RWPE2 (cell line): ENCODE results near the gene CXCL5.
"Not testable (repeated sequence)": the region's sequence is repeated elsewhere in the genome, so short reads cannot be mapped to it uniquely, and the experiment has no call there.

Source experiments
- ATAC-seq: fragments of 200-7000 bp; cut with Tn5 transposase; 3 replicates; pipeline ENCODE4 v1.9.1; 2021; ENCODE audit warnings: low read depth
- DNase-seq: peaks from one replicate; pipeline ENCODE4 v3.0.0-alpha.2; 2020; ENCODE audit warnings: low spot score
- H3K27ac ChIP-seq: fragments of 450-650 bp; 2 replicates; pipeline ENCODE4 v1.5.1; 2017; ENCODE audit warnings: mild to moderate bottlenecking; ENCODE audit not compliant: poor library complexity, severe bottlenecking
- H3K27me3 ChIP-seq: fragments of 250-450 bp; sonication (Bioruptor Pico); 2 replicates; pipeline ENCODE4 v1.5.1; 2021; ENCODE audit warnings: mild to moderate bottlenecking, moderate library complexity; ENCODE audit not compliant: insufficient read depth, poor library complexity, severe bottlenecking
- H3K36me3 ChIP-seq: fragments of 250-450 bp; sonication (Bioruptor Pico); 2 replicates; pipeline ENCODE4 v1.5.1; 2020; ENCODE audit warnings: low read depth, mild to moderate bottlenecking, moderate library complexity
- H3K4me1 ChIP-seq: fragments of 250-450 bp; sonication (Bioruptor Pico); 2 replicates; pipeline ENCODE4 v1.5.1; 2021; ENCODE audit warnings: mild to moderate bottlenecking, moderate library complexity; ENCODE audit not compliant: insufficient read depth, poor library complexity, severe bottlenecking
- H3K4me3 ChIP-seq: fragments of 250-450 bp; sonication (Bioruptor Pico); 2 replicates; pipeline ENCODE4 v1.5.1; 2021; ENCODE audit warnings: mild to moderate bottlenecking, moderate library complexity; ENCODE audit not compliant: severe bottlenecking
- H3K9me3 ChIP-seq: fragments of 250-450 bp; sonication (Bioruptor Pico); 2 replicates; pipeline ENCODE4 v1.5.1; 2021; ENCODE audit warnings: mild to moderate bottlenecking, moderate library complexity; ENCODE audit not compliant: severe bottlenecking
- TF ChIP-seq, protein P1 (sequence below): fragments of 450-650 bp; IDR thresholded peaks from one replicate; pipeline ENCODE4 v1.5.1; 2017; ENCODE audit warnings: mild to moderate bottlenecking, moderate library complexity; ENCODE audit not compliant: poor library complexity, severe bottlenecking

The CXCL5 gene

GRCh38 chr4:73970011-73970410 lies 28.5 kb downstream of the CXCL5 start:
- H3K27me3 ChIP-seq, result no peaks in the 10 kb centered on the region
- TF ChIP-seq, protein P1, sequence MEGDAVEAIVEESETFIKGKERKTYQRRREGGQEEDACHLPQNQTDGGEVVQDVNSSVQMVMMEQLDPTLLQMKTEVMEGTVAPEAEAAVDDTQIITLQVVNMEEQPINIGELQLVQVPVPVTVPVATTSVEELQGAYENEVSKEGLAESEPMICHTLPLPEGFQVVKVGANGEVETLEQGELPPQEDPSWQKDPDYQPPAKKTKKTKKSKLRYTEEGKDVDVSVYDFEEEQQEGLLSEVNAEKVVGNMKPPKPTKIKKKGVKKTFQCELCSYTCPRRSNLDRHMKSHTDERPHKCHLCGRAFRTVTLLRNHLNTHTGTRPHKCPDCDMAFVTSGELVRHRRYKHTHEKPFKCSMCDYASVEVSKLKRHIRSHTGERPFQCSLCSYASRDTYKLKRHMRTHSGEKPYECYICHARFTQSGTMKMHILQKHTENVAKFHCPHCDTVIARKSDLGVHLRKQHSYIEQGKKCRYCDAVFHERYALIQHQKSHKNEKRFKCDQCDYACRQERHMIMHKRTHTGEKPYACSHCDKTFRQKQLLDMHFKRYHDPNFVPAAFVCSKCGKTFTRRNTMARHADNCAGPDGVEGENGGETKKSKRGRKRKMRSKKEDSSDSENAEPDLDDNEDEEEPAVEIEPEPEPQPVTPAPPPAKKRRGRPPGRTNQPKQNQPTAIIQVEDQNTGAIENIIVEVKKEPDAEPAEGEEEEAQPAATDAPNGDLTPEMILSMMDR, result no peak
- no peaks in the 10 kb centered on the region for H3K4me1 ChIP-seq
- peaks cover 9% of the 10 kb centered on the region for H3K9me3 ChIP-seq
- no peak overlapping the region for H3K4me3 ChIP-seq
- H3K36me3 ChIP-seq, result no peaks in the 10 kb centered on the region
- no peak for DNase-seq
- no peak overlapping the region for H3K27ac ChIP-seq
- ATAC-seq, result no peak

- H3K36me3 ChIP-seq, result no peaks in the 10 kb centered on the region
- no peak for DNase-seq
- peaks cover 3% of the 10 kb centered on the region for H3K9me3 ChIP-seq
- no peak for ATAC-seq
- H3K27me3 ChIP-seq, result no peaks in the 10 kb centered on the region
- no peak overlapping the region for H3K4me3 ChIP-seq
- TF ChIP-seq, protein P1, result no peak
- H3K27ac ChIP-seq, result no peak overlapping the region
- no peaks in the 10 kb centered on the region for H3K4me1 ChIP-seq
Observed at GRCh38 chr4:73967866-73968265, 30.6 kb downstream of the CXCL5 start.

DNA sequence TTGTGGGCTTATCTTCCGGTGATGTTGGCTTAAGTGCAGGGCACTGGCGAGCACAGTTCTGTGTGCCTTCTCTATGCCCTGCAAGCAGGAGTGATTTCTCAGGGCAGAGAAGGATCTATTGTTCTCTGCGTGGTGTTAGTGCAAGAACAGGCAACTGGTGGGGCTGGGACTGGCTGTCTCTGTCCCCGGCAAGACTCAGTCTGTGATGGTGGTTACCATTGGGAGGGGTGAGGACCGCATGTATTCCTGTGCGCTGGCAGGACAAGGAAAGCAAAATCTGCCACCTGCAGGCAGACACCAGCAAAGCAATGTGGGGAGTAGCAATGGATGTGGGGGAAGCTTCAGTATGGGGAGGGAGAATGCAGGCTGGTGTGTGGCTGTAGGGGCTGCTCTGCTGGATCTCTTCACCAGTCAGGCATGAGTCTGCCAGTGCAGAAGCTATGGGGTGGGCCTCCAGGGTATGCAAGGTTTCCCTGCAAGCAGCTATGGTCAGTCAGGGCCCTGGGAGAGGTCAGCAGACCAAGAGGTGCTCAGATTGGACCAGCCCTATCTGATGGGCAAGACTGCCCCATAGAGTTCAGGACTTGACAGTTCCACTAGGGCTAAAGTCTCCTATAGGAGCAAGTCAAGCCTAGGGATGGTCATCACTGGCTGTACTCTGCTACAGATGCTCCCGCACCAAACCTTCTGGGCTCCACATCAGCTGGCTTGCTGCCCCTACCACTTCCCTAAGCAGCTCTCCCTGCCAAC lies 33.4 kb downstream of the CXCL5 start:
- Histone ChIP-seq H3K27me3 (no peaks in the 10 kb centered on the region), H3K9me3 (peaks cover 6% of the 10 kb centered on the region), H3K4me3 (no peak overlapping the region), H3K27ac (no peak overlapping the region), H3K36me3 (no peaks in the 10 kb centered on the region), H3K4me1 (no peaks in the 10 kb centered on the region)
- DNase-seq (no peak), ATAC-seq (no peak)
- TF ChIP-seq, protein P1, result no peak

GRCh38 chr4:73962724-73963123 lies 35.8 kb downstream of the CXCL5 start:
- H3K36me3 ChIP-seq, result no peaks in the 10 kb centered on the region
- no peak for DNase-seq
- TF ChIP-seq, protein P1, result no peak
- H3K4me3 ChIP-seq, result no peak overlapping the region
- H3K4me1 ChIP-seq, result no peaks in the 10 kb centered on the region
- no peak overlapping the region for H3K27ac ChIP-seq
- no peaks in the 10 kb centered on the region for H3K27me3 ChIP-seq
- ATAC-seq, result no peak
- H3K9me3 ChIP-seq, result peaks cover 6% of the 10 kb centered on the region

DNA sequence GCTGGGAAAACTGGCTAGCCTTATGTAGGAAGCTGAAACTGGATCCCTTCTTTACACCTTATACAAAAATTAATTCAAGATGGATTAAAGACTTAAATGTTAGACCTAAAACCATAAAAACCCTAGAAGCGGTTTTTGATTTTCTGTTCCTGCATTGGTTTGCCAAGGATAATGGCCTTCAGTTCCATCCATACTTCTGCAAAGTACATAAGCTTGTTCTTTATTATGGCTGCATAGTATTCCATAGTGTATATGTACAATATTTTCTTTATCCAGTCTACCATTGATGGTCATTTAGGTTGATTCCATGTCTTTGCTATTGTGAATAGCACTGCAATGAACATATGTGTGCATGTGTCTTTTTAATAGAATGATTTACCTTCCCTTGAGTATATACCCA lies 39.4 kb downstream of the CXCL5 start:
- ATAC-seq, H3K27ac ChIP-seq, H3K9me3 ChIP-seq, H3K36me3 ChIP-seq, H3K4me1 ChIP-seq, H3K4me3 ChIP-seq, DNase-seq, H3K27me3 ChIP-seq: not testable (repeated sequence)
